Spleen (tissue), 11 donors: ENCODE data around the gene MINAR1. TPM values are rescaled to one million over a fixed set of nuclear protein-coding genes. Genes with fewer than 3 reads are reported as not detected.

Experiments
- DNase-seq: peaks from one replicate; pipeline ENCODE4 v3.0.0-alpha.2; 2020
- H3K27ac ChIP-seq, 8 donors: fragments of 200-600 bp; sonication (generic) in 7 of 8; 1 replicate in 4 of 8; 2 replicates in 4 of 8; pipeline versions ENCODE4 v1.5.0 to v1.8.0; 2016 to 2021; ENCODE audit warnings: inconsistent platforms in 4 of 8, mild to moderate bottlenecking in 4 of 8, moderate library complexity in 1 of 8
- H3K27me3 ChIP-seq, 7 donors: fragments of 200-600 bp; sonication (generic) in 6 of 7; replicated peaks in 1 of 7; 1 replicate in 4 of 7; 2 replicates in 3 of 7; pipeline versions ENCODE4 v1.5.0 to v1.8.0; 2016 to 2021; ENCODE audit warnings: inconsistent platforms in 3 of 7, mild to moderate bottlenecking in 1 of 7
- H3K36me3 ChIP-seq, 6 donors: fragments of 200-600 bp; sonication (generic) in 5 of 6; 1 replicate in 4 of 6; 2 replicates in 2 of 6; pipeline versions ENCODE4 v1.5.0 to v1.8.0; 2016 to 2021; ENCODE audit warnings: inconsistent platforms in 2 of 6
- H3K4me1 ChIP-seq, 6 donors: fragments of 200-600 bp; sonication (generic) in 5 of 6; 1 replicate in 3 of 6; 2 replicates in 3 of 6; pipeline versions ENCODE4 v1.5.0 to v1.8.0; 2016 to 2021; ENCODE audit warnings: inconsistent platforms in 3 of 6
- H3K4me3 ChIP-seq, 8 donors: fragments of 200-600 bp; sonication (generic) in 7 of 8; 1 replicate in 4 of 8; 2 replicates in 4 of 8; pipeline versions ENCODE4 v1.5.0 to v1.8.0; 2016 to 2021; ENCODE audit warnings: inconsistent platforms in 4 of 8, mild to moderate bottlenecking in 4 of 8, moderate library complexity in 2 of 8
- H3K9me3 ChIP-seq, 8 donors: fragments of 200-600 bp; sonication (generic) in 7 of 8; 1 replicate in 4 of 8; 2 replicates in 4 of 8; pipeline versions ENCODE4 v1.5.0 to v1.8.0; 2016 to 2021; ENCODE audit warnings: inconsistent platforms in 4 of 8
- CTCF ChIP-seq, 11 experiments: fragments of 200-600 bp in 7 of 11; fragments of 450-650 bp in 4 of 11; sonication (generic) in 4 of 11; IDR thresholded peaks in 8 of 11; conservative IDR thresholded peaks in 3 of 11; 1 replicate in 7 of 11; 2 replicates in 4 of 11; pipeline versions ENCODE4 v1.4.0 to v1.8.0; 2016 to 2021; ENCODE audit warnings: antibody characterized with exemption in 11 of 11, inconsistent platforms in 4 of 11, mild to moderate bottlenecking in 1 of 11
- POLR2A ChIP-seq, 3 donors: fragments of 450-650 bp; IDR thresholded peaks; one replicate each; pipeline ENCODE4 v1.5.1; 2017; ENCODE audit warnings: antibody characterized with exemption in 3 of 3, mild to moderate bottlenecking in 1 of 3
- POLR2AphosphoS5 ChIP-seq, 3 donors: sonication (generic); formaldehyde crosslinking; IDR thresholded peaks; one replicate each; pipeline ENCODE4 v1.5.1; 2017; ENCODE audit warnings: antibody characterized with exemption in 3 of 3
- WGBS, 5 donors: extraction: QIAGEN DNeasy Blood & Tissue Kit in 3 of 5; methylation state at CpG; one replicate each; pipeline versions ENCODE4 v1.1.5 to v1.1.7; 2013 to 2018; 5-methylcytosine and 5-hydroxymethylcytosine counted together
- intact Hi-C: fragments of 100-400 bp; cut with DNase I; formaldehyde crosslinking; loops from one replicate; pipeline ENCODE4 v1.15.0; 2023; ENCODE audit warnings: low total_unique reads
- polyA plus RNA-seq, 3 donors: library from polyadenylated mRNA; stranded (reverse); fragments of 200-250 nt; gene quantifications; one replicate each; pipeline ENCODE4 v1.2.1, GENCODE V29; 2013
- total RNA-seq, 7 donors: library from RNA; depleted of rRNA in 3 of 7; stranded (reverse); fragments of >200 nt in 3 of 7; fragmentation: NEBNext Ultra II Directional in 4 of 7; extraction: Animal tissue kit (Norgen Biotek cat#: 25700) in 4 of 7; gene quantifications; one replicate each; pipeline versions ENCODE4 v1.1.0 to v1.2.1, GENCODE V29; 2016 to 2021
- donor health status: healthy with polysubstance abuse.
- donor health status: DM: no; HTN: no; CAD: no; lungs with moderate emphysema.
- donor health status: DM: no; HTN: no; CAD: no.
- donor health status: Bipolar disorder and iron deficiency.
- donor health status: healthy.
- donor health status: DM: no; HTN: no; CAD: no.
- donor health status: DM: yes; HTN: yes; CAD: no.

The MINAR1 gene
- total and polyA plus RNA-seq, 10 donors = 0.15 to 1.6 (median 0.73) TPM

- Histone ChIP-seq H3K9me3 (no peaks in the 10 kb centered on the region), H3K36me3 (no peaks in the 10 kb centered on the region), H3K4me3 (no peak overlapping the region), H3K27ac (no peak overlapping the region), H3K27me3 (peaks cover 0 to 49% (median 27%) of the 10 kb centered on the region in 7 donors), H3K4me1 (peaks cover 12 to 20% (median 16%) of the 10 kb centered on the region in 6 donors)
- no peak for TF ChIP-seq POLR2AphosphoS5 (IDR thresholded peaks at IDR 0.05)
- TF ChIP-seq CTCF (IDR thresholded peaks at IDR 0.05 in 8 of 11, conservative IDR thresholded peaks at IDR 0.05 in 3 of 11) = no peak
- no peak for TF ChIP-seq POLR2A (IDR thresholded peaks at IDR 0.05)
- intact Hi-C loops = no loop called here
- WGBS, 5 donors = 74 to 86% (median 77%) methylated on average over 8 of the region's 8 CpGs
- DNase-seq = no peak
Observed at GRCh38 chr15:79436037-79436780, 4.1 kb downstream of the MINAR1 start.

- H3K4me3 ChIP-seq = no peak overlapping the region
- intact Hi-C loops = no loop called here
- peaks cover 0 to 37% (median 14%) of the 10 kb centered on the region in 7 donors for H3K27me3 ChIP-seq
- no peak for DNase-seq
- no peak overlapping the region for H3K27ac ChIP-seq
- peaks cover 0 to 8% (median 3%) of the 10 kb centered on the region in 6 donors for H3K4me1 ChIP-seq
- TF ChIP-seq POLR2A (IDR thresholded peaks at IDR 0.05) (no peak), CTCF (IDR thresholded peaks at IDR 0.05 in 8 of 11, conservative IDR thresholded peaks at IDR 0.05 in 3 of 11) (no peak), POLR2AphosphoS5 (IDR thresholded peaks at IDR 0.05) (no peak)
- H3K9me3 ChIP-seq = no peaks in the 10 kb centered on the region
- WGBS, 5 donors = 20 to 90% (median 80%) methylated on average over 1 to 2 of the region's 2 CpGs
- H3K36me3 ChIP-seq = no peaks in the 10 kb centered on the region
Observed at GRCh38 chr15:79437275-79438000, 5.3 kb downstream of the MINAR1 start.

- no peak for TF ChIP-seq CTCF (IDR thresholded peaks at IDR 0.05 in 8 of 11, conservative IDR thresholded peaks at IDR 0.05 in 3 of 11)
- TF ChIP-seq POLR2A (IDR thresholded peaks at IDR 0.05) = no peak
- no peak for TF ChIP-seq POLR2AphosphoS5 (IDR thresholded peaks at IDR 0.05)
- no peaks in the 10 kb centered on the region for H3K36me3 ChIP-seq
- 90 to 96% (median 92%) methylated on average over 5 of the region's 5 CpGs for WGBS, 5 donors
- no peak for DNase-seq
- peaks cover 0 to 19% (median 0%) of the 10 kb centered on the region in 7 donors for H3K27me3 ChIP-seq
- intact Hi-C loops = no loop called here
- no peaks in the 10 kb centered on the region for H3K9me3 ChIP-seq
- no peak overlapping the region for H3K27ac ChIP-seq
- no peak overlapping the region for H3K4me3 ChIP-seq
- no peaks in the 10 kb centered on the region for H3K4me1 ChIP-seq
Observed at GRCh38 chr15:79439236-79439635, 7.1 kb downstream of the MINAR1 start.

GRCh38 chr15:79440355-79440908, 8.3 kb downstream of the MINAR1 start:
- no peak for DNase-seq
- H3K9me3 ChIP-seq = peaks cover 0 to 7% (median 3%) of the 10 kb centered on the region in 8 donors
- no peak for TF ChIP-seq POLR2A (IDR thresholded peaks at IDR 0.05)
- TF ChIP-seq POLR2AphosphoS5 (IDR thresholded peaks at IDR 0.05) = no peak
- TF ChIP-seq CTCF (IDR thresholded peaks at IDR 0.05 in 8 of 11, conservative IDR thresholded peaks at IDR 0.05 in 3 of 11) = no peak
- H3K4me3 ChIP-seq = no peak overlapping the region
- H3K27ac ChIP-seq = no peak overlapping the region
- WGBS, 5 donors = 77 to 88% (median 81%) methylated on average over 7 of the region's 7 CpGs
- intact Hi-C loops = no loop called here
- no peaks in the 10 kb centered on the region for H3K4me1 ChIP-seq
- no peaks in the 10 kb centered on the region for H3K36me3 ChIP-seq
- peaks cover 0 to 8% (median 0%) of the 10 kb centered on the region in 7 donors for H3K27me3 ChIP-seq
